Osteocyte (in vitro differentiated cells): Measurements from ENCODE around the gene CST3. TPM values are rescaled to one million over a fixed set of nuclear protein-coding genes. Genes with fewer than 3 reads are reported as not detected.

Experiments
- DNase-seq: peaks from one replicate; pipeline ENCODE4 v3.0.0; 2021; ENCODE audit warnings: mixed read lengths; ENCODE audit not compliant: unreplicated experiment; ENCODE audit errors: extremely low spot score
- H3K27ac Mint-ChIP-seq: one replicate; pipeline ENCODE4 v1.8.0; 2021; ENCODE audit warnings: mild to moderate bottlenecking, mixed read lengths; ENCODE audit not compliant: unreplicated experiment
- H3K27me3 Mint-ChIP-seq: one replicate; pipeline ENCODE4 v1.8.0; 2021; ENCODE audit warnings: mixed read lengths; ENCODE audit not compliant: unreplicated experiment
- H3K36me3 Mint-ChIP-seq: one replicate; pipeline ENCODE4 v1.8.0; 2021; ENCODE audit warnings: mixed read lengths; ENCODE audit not compliant: unreplicated experiment
- H3K4me1 Mint-ChIP-seq: one replicate; pipeline ENCODE4 v1.8.0; 2021; ENCODE audit warnings: mixed read lengths; ENCODE audit not compliant: unreplicated experiment
- H3K4me3 Mint-ChIP-seq: one replicate; pipeline ENCODE4 v1.8.0; 2021; ENCODE audit warnings: mild to moderate bottlenecking, moderate library complexity, mixed read lengths; ENCODE audit not compliant: unreplicated experiment
- H3K9me3 Mint-ChIP-seq: one replicate; pipeline ENCODE4 v1.8.0; 2021; ENCODE audit warnings: mixed read lengths; ENCODE audit not compliant: unreplicated experiment
- total RNA-seq: library from RNA; stranded (reverse); gene quantifications from 2 replicates; pipeline ENCODE4 v1.2.1, GENCODE V29; 2021
- TF ChIP-seq, protein P1 (sequence below): fragments of 200-600 bp; sonication (generic); IDR thresholded peaks from 2 replicates; pipeline ENCODE4 v1.5.0; 2021; ENCODE audit warnings: antibody characterized with exemption, mild to moderate bottlenecking, moderate library complexity

Gene CST3
- total RNA-seq, 1 donor from 2014 or later, result 710 TPM

DNA sequence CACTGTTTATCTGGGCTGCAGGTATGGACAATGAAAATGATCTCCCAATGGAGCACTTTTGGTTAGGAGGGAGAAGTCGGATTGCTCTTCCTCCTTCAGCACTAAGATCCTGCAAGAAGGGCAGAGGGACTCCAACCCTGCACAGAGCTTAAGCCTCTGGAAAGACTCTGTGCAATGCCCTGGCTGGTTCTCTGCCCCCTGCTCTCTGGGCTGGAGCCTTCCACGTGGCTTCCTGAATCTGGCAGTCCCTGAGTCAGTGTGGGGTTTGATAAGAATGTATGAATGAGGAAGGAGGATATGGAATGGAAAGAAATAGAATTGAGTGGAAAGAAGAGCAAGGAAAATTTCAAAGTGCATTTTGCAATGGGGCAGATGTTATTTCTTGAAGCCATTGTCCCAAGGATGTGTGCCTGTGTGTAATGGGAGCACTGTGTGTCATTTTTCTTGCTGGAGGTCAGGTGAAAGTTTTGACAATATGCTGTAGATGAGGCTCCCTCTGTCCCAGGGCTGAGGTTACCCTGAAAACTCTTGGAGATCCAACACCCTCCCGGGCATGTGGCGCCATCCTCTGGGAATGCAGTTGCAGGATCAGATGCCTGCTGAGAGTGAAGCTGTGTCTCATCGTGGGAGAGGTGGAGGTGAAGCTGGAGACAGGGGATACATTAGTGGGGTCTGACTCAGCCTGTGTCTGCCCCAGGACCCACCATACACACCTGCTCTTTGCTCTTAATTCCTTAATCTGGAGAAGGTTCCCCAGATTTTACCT is 53.1 kb downstream of the CST3 start:
- H3K4me1 Mint-ChIP-seq, result no peaks in the 10 kb centered on the region
- H3K27ac Mint-ChIP-seq, result no peak overlapping the region
- H3K9me3 Mint-ChIP-seq, result no peaks in the 10 kb centered on the region
- peaks cover 36% of the 10 kb centered on the region for H3K27me3 Mint-ChIP-seq
- no peak for DNase-seq
- TF ChIP-seq, protein P1, sequence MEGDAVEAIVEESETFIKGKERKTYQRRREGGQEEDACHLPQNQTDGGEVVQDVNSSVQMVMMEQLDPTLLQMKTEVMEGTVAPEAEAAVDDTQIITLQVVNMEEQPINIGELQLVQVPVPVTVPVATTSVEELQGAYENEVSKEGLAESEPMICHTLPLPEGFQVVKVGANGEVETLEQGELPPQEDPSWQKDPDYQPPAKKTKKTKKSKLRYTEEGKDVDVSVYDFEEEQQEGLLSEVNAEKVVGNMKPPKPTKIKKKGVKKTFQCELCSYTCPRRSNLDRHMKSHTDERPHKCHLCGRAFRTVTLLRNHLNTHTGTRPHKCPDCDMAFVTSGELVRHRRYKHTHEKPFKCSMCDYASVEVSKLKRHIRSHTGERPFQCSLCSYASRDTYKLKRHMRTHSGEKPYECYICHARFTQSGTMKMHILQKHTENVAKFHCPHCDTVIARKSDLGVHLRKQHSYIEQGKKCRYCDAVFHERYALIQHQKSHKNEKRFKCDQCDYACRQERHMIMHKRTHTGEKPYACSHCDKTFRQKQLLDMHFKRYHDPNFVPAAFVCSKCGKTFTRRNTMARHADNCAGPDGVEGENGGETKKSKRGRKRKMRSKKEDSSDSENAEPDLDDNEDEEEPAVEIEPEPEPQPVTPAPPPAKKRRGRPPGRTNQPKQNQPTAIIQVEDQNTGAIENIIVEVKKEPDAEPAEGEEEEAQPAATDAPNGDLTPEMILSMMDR, result no peak
- no peak overlapping the region for H3K4me3 Mint-ChIP-seq
- no peaks in the 10 kb centered on the region for H3K36me3 Mint-ChIP-seq

Other genes starting within 250 kb of the CST3 start
- gene NAPB, start 216.5 kb downstream of the CST3 start, total RNA-seq, result 8.8 and 10.5 TPM in 2 replicates
- gene CSTL1, start 198.3 kb downstream of the CST3 start, total RNA-seq, result not detected in 2 replicates
- not detected in 2 replicates for gene CST11, start 185.1 kb downstream of the CST3 start, total RNA-seq
- gene CST8, start 146.8 kb downstream of the CST3 start, total RNA-seq, result not detected in 2 replicates
- not detected in 2 replicates for gene CST9L, start 69.5 kb downstream of the CST3 start, total RNA-seq
- gene CST9, start 32.0 kb downstream of the CST3 start, total RNA-seq, result not detected in 2 replicates
- gene CST4, start 51.1 kb upstream of the CST3 start, total RNA-seq, result not detected in 2 replicates
- not detected in 2 replicates for gene CST1, start 113.0 kb upstream of the CST3 start, total RNA-seq
- not detected in 2 replicates for gene CST2, start 188.8 kb upstream of the CST3 start, total RNA-seq
- gene CST5, start 241.8 kb upstream of the CST3 start, total RNA-seq, result not detected in 2 replicates